HG03064 (cell line): Measurements from ENCODE around the gene RPP38.

ENCODE experiments used
- ATAC-seq: cut with Tn5 transposase; IDR thresholded peaks from one replicate; pipeline ENCODE4 v1.9.1; 2021; ENCODE audit warnings: low read depth; ENCODE audit not compliant: unreplicated experiment

Gene RPP38

GRCh38 chr10:15106352-15107013 lies 9.3 kb downstream of the RPP38 start:
- ATAC-seq: no peak

- no peak for ATAC-seq
These were observed 15.5 kb downstream of the RPP38 start for GRCh38 chr10:15112657-15113056.

GRCh38 chr10:15113766-15114165 lies 16.6 kb downstream of the RPP38 start:
- no peak for ATAC-seq

- ATAC-seq: no peak
These were observed 19.1 kb downstream of the RPP38 start for GRCh38 chr10:15116225-15116624.

GRCh38 chr10:15118615-15119014 lies 21.5 kb downstream of the RPP38 start:
- no peak for ATAC-seq

GRCh38 chr10:15120523-15120922 lies 23.4 kb downstream of the RPP38 start:
- no peak for ATAC-seq

- no peak for ATAC-seq
These were observed 24.6 kb downstream of the RPP38 start for GRCh38 chr10:15121707-15122106.

- peak; percentile 91 for ATAC-seq
These were observed 25.4 kb downstream of the RPP38 start for GRCh38 chr10:15122477-15123030.

- no peak for ATAC-seq
These were observed 26.6 kb downstream of the RPP38 start for GRCh38 chr10:15123749-15124184.

- ATAC-seq: no peak
These were observed 27.0 kb downstream of the RPP38 start for GRCh38 chr10:15124190-15124589.

- ATAC-seq: no peak
These were observed 27.8 kb downstream of the RPP38 start for GRCh38 chr10:15124908-15125307.

GRCh38 chr10:15131330-15131729 lies 34.2 kb downstream of the RPP38 start:
- ATAC-seq: no peak

- no peak for ATAC-seq
These were observed 39.2 kb downstream of the RPP38 start for GRCh38 chr10:15136129-15137035.

- no peak for ATAC-seq
These were observed 39.8 kb downstream of the RPP38 start for GRCh38 chr10:15137036-15137359.

- no peak for ATAC-seq
These were observed 40.5 kb downstream of the RPP38 start for GRCh38 chr10:15137636-15138035.

GRCh38 chr10:15140698-15141097 lies 43.5 kb downstream of the RPP38 start:
- ATAC-seq: no peak

- peak; percentile 93 for ATAC-seq
These were observed 44.2 kb downstream of the RPP38 start for GRCh38 chr10:15141136-15142054.

GRCh38 chr10:15144788-15145187 lies 47.6 kb downstream of the RPP38 start:
- ATAC-seq: no peak

GRCh38 chr10:15146366-15146765 lies 49.2 kb downstream of the RPP38 start:
- ATAC-seq: no peak

- ATAC-seq: no peak
These were observed 50.6 kb downstream of the RPP38 start for GRCh38 chr10:15147594-15148392.
